CD1c-positive myeloid dendritic cell (primary cell): ENCODE results near the gene MT2A.
"Not testable (repeated sequence)": the region's sequence is repeated elsewhere in the genome, so short reads cannot be mapped to it uniquely, and the experiment has no call there.

Experiments used
- DNase-seq: peaks from one replicate; pipeline ENCODE4 v3.0.0-alpha.2; 2016; ENCODE audit errors: extremely low spot score

Gene MT2A

GRCh38 chr16:56608043-56608875, at the start of gene MT2A:
Gene MT2A (plus strand): TSS chr16:56608584. CDS start chr16:56608656, 72 bp downstream.
- peak; percentile 98 for DNase-seq

DNA sequence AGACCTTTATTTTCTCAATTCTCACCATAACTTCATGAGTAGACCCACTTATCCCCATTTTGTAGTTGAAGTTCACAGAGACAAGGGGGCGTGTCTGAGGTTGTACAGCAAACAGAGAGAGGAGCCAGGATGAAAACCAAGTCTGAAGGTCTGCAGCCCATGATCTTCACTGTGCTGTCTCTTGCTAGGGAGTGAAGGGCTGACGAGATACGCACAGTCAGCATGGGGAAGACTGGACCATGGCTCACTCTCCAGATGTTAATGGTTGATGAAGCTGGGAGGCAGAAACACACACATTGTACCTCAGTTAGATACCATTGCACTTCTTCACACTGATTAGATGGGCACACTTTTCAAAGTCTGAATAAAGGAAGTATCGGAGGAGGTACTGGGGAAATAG, 49.3 kb upstream of the MT2A start:
- DNase-seq, result no peak

DNA sequence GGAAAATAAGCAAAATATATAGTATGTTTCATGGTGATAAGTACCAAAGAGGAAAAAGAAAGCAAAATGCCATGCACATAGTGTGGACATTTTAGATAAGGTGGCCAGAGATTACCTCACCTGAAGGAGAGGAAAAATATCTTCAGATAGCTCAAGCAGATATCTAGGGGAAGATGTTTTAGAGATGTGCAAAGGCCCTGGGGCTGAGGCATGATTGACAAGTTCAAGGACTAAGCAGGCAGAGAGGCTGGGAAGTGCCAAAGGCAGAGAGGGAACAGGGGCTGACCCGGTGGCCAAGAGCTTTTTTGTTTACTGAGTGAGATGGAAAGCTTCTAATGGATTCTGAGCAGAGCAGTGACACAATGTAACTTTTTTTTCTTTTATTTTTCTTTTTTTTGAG, 47.9 kb upstream of the MT2A start:
- DNase-seq, result no peak

- DNase-seq, result no peak
Measured at GRCh38 chr16:56561126-56561525, 47.3 kb upstream of the MT2A start.

DNA sequence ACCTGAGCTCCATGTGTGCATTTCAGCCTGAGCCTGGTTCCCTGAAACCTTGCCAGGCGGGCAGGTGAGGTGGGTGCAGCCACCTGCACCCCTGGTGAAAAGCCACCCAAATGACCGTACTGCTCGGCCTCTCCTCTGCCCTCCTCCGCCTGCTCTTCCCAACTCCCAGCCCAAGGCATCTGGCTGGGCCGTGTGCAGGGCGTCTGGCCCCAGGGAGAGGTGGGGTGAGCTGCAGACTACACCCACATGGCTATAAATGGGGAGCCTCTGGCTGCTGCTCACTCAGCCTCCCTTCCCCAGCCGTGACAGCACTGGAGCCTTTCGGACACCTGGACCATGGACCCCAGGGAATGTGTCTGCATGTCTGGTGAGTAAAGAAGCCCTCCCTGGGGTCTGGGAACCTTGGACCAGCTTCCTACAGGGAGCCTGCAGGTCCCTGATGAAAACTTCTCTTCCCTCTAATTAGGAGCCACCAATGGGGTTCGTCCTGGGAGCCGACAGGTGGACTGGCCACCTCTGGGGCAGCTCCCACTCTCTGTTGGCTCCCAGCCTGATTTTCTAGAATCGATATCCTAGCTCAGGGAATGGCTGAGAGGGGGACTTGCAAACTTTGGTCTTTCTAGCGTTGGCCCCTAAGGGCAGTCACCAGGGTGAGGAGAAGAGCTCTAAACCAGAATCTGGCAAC, 43.4 kb upstream of the MT2A start, which contains the start of gene MT4:
MT4 (plus strand) TSS at position 281 of the 685 bp plus-strand sequence; CDS start at position 337, 56 bp downstream.
- no peak for DNase-seq

DNA sequence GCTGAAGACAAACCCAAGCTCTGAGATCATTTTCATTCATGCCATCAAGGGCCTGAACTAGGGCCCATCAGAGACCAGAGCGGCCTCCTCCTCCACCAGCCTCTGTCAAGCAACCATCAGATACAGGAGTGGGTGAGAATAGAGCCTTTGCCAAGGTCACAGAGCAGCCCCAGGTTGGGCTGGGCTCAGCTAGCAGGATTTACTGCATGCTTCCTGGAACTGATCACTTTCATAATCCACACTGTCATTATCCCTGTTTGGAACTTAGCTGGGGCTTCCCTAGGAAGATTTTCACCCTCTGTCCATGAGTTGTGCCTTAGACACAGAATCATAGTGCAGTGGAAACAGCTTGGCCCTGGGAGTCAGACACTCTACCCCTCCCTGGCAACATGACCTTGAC, 38.4 kb upstream of the MT2A start:
- no peak for DNase-seq

GRCh38 chr16:56571525-56571924, 36.9 kb upstream of the MT2A start:
- DNase-seq, result no peak

GRCh38 chr16:56574625-56575024, 33.8 kb upstream of the MT2A start:
- no peak for DNase-seq

GRCh38 chr16:56576585-56577299, 31.6 kb upstream of the MT2A start:
- DNase-seq, result peak; percentile 85

GRCh38 chr16:56577300-56577625, 31.1 kb upstream of the MT2A start:
- DNase-seq, result no peak

GRCh38 chr16:56580391-56581048, 27.9 kb upstream of the MT2A start:
- DNase-seq, result no peak

GRCh38 chr16:56582911-56583310, 25.5 kb upstream of the MT2A start:
- not testable (repeated sequence) for DNase-seq

- DNase-seq, result no peak
Measured at GRCh38 chr16:56583351-56584168, 24.8 kb upstream of the MT2A start.

- DNase-seq, result no peak
Measured at GRCh38 chr16:56584276-56584675, 24.1 kb upstream of the MT2A start.

GRCh38 chr16:56588781-56589140, 19.6 kb upstream of the MT2A start:
- no peak for DNase-seq

DNA sequence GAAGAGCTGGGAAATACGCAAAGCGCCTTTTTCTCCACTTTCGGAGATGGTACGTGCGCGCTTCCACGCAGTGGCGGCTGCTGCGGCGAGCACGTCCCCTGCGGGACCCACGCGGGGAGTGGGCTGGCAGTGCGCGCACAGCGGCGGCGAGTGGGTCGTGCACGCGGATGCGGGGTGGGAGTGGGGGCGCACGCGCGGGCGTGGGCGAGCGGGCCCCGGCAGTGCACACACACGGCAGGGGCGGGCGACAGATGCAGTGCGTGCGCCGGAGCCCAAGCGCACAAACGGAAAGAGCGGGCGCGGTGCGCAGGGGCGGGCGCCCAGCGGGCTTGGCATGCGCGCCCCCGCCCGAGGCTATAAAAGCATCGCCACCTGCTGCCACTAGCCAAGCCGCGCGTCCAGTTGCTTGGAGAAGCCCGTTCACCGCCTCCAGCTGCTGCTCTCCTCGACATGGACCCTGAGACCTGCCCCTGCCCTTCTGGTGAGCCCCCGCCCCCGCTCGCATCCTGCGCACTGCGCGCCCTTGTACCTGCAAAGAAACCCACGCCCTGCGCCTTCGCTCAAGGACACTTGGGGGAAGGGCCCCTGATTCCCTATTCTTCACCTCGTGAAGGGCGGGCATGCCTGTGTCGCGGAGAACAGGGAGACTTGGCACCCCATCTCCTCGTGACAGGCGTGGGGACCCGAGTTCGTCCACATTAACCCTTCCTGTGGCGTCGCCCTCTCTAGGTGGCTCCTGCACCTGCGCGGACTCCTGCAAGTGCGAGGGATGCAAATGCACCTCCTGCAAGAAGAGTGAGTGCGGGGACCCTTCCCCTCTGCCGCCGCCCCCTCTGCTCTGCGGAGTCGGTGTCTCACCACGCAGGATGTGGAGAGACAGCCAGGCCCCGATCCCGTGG, 19.0 kb upstream of the MT2A start, which contains the start of gene MT3:
MT3 (plus strand) TSS at position 388 of the 899 bp plus-strand sequence; CDS start at position 451, 63 bp downstream.
- DNase-seq, result peak; percentile 7

GRCh38 chr16:56591377-56592060, 16.9 kb upstream of the MT2A start:
- peak; percentile 49 for DNase-seq

- DNase-seq, result no peak
Measured at GRCh38 chr16:56593573-56594291, 14.7 kb upstream of the MT2A start.

DNA sequence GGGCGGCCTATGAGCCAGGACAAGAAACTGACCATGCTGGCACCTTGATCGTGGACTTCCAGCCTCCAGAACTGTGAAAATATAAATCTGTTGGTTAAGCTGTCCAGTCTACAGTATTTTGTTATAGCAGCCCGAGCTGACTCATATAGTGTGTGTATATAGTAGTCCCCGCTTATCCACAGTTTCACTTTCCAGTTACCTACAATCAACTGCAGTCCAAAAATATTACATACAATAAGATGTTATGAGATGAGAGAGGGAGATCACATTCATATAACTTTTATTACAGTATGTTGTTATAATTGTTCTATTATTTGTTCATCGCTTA, 14.1 kb upstream of the MT2A start:
- DNase-seq, result no peak
